Mesothelial cell of epicardium (in vitro differentiated cells): ENCODE measurements around the gene SP3. TPM values are rescaled to one million over a fixed set of nuclear protein-coding genes. Genes with fewer than 3 reads are reported as not detected.

Experiments used
- DNase-seq, 2 experiments: peaks; one replicate each; pipeline ENCODE4 v3.0.0; 2021; ENCODE audit warnings: low spot score in 2 of 2; ENCODE audit not compliant: unreplicated experiment in 2 of 2
- H3K27ac Mint-ChIP-seq: 2 replicates; pipeline ENCODE4 v1.8.0; 2021; ENCODE audit warnings: mixed read lengths
- H3K27me3 Mint-ChIP-seq: 2 replicates; pipeline ENCODE4 v1.8.0; 2021; ENCODE audit warnings: low read depth, mixed read lengths
- H3K36me3 Mint-ChIP-seq: 2 replicates; pipeline ENCODE4 v1.8.0; 2021; ENCODE audit warnings: mixed read lengths
- H3K4me1 Mint-ChIP-seq: 2 replicates; pipeline ENCODE4 v1.8.0; 2021; ENCODE audit warnings: mixed read lengths
- H3K4me3 Mint-ChIP-seq: 2 replicates; pipeline ENCODE4 v1.8.0; 2021; ENCODE audit warnings: mild to moderate bottlenecking, moderate library complexity, mixed read lengths
- H3K9me3 Mint-ChIP-seq: 2 replicates; pipeline ENCODE4 v1.8.0; 2021; ENCODE audit warnings: mixed read lengths
- CTCF ChIP-seq: fragments of 200-600 bp; sonication (generic); IDR thresholded peaks from one replicate; pipeline ENCODE4 v1.5.0; 2021; ENCODE audit warnings: antibody characterized with exemption; ENCODE audit not compliant: unreplicated experiment
- total RNA-seq: library from RNA; stranded (reverse); gene quantifications from 3 replicates; pipeline ENCODE4 v1.2.1, GENCODE V29; 2021

SP3 gene
- total RNA-seq, 1 donor from 2014 or later, result 113 TPM

GRCh38 chr2:173914055-173914927 lies 50.9 kb downstream of the SP3 start:
- H3K27me3 Mint-ChIP-seq, result no peaks in the 10 kb centered on the region
- no peak for TF ChIP-seq CTCF
- no peak overlapping the region for H3K27ac Mint-ChIP-seq

GRCh38 chr2:173909846-173910245 lies 55.3 kb downstream of the SP3 start:
- no peak for TF ChIP-seq CTCF
- Mint-ChIP-seq H3K36me3 (peaks cover 29% of the 10 kb centered on the region), H3K9me3 (no peaks in the 10 kb centered on the region), H3K27me3 (no peaks in the 10 kb centered on the region), H3K4me3 (no peak overlapping the region), H3K27ac (no peak overlapping the region), H3K4me1 (peaks cover 9% of the 10 kb centered on the region)
- DNase-seq, result no peak

More at GRCh38 chr2:173914055-173914927, 50.9 kb downstream of the SP3 start:
- peaks cover 3% of the 10 kb centered on the region for H3K9me3 Mint-ChIP-seq
- no peak overlapping the region for H3K4me3 Mint-ChIP-seq
- DNase-seq, result no peak
- H3K36me3 Mint-ChIP-seq, result peaks cover 32% of the 10 kb centered on the region
- peaks cover 13% of the 10 kb centered on the region for H3K4me1 Mint-ChIP-seq

- Mint-ChIP-seq H3K4me3 (no peak overlapping the region), H3K9me3 (no peaks in the 10 kb centered on the region), H3K4me1 (no peaks in the 10 kb centered on the region), H3K36me3 (peaks cover 37% of the 10 kb centered on the region), H3K27me3 (no peaks in the 10 kb centered on the region), H3K27ac (no peak overlapping the region)
- no peak for DNase-seq
- TF ChIP-seq CTCF, result no peak
Observed at GRCh38 chr2:173906626-173907025, 58.5 kb downstream of the SP3 start.

GRCh38 chr2:173903601-173904394 lies 61.4 kb downstream of the SP3 start:
- no peak overlapping the region for H3K4me3 Mint-ChIP-seq
- H3K9me3 Mint-ChIP-seq, result no peaks in the 10 kb centered on the region
- H3K4me1 Mint-ChIP-seq, result peaks cover 6% of the 10 kb centered on the region
- H3K27ac Mint-ChIP-seq, result no peak overlapping the region
- peaks cover 27% of the 10 kb centered on the region for H3K36me3 Mint-ChIP-seq
- no peak for DNase-seq
- no peaks in the 10 kb centered on the region for H3K27me3 Mint-ChIP-seq
- TF ChIP-seq CTCF, result no peak

GRCh38 chr2:173898996-173899395 lies 66.2 kb downstream of the SP3 start:
- Mint-ChIP-seq H3K27me3 (no peaks in the 10 kb centered on the region), H3K9me3 (no peaks in the 10 kb centered on the region), H3K36me3 (peaks cover 6% of the 10 kb centered on the region), H3K27ac (no peak overlapping the region), H3K4me3 (no peak overlapping the region), H3K4me1 (peaks cover 6% of the 10 kb centered on the region)
- TF ChIP-seq CTCF, result no peak
- DNase-seq, result no peak
